ENCODE results near the gene SUCLG2. TPM values are rescaled to one million over a fixed set of nuclear protein-coding genes. Genes with fewer than 3 reads are reported as not detected.
A peak's percentile ranks its signal among the peaks of the same experiment; 100 is the strongest.

SUCLG2 gene
- total RNA-seq, 1 experiment from 2014 or later = 22.3 TPM

GRCh38 chr3:67593761-67594234 lies 60.6 kb downstream of the SUCLG2 start:
- Histone ChIP-seq H3K9ac (ENCODE audit: low read length) (no peak overlapping the region), H3K36me3 (ENCODE audit: low read depth, low read length) (no peaks in the 10 kb centered on the region), H3K27me3 (ENCODE audit: low read length) (no peaks in the 10 kb centered on the region), H4K20me1 (ENCODE audit: low read length) (no peaks in the 10 kb centered on the region), H3K4me3 (ENCODE audit: low read length) (no peak overlapping the region), H3F3A (ENCODE audit: low read length, unreplicated experiment) (no peaks in the 10 kb centered on the region), H3K4me1 (ENCODE audit: insufficient read depth, low read length) (no peaks in the 10 kb centered on the region), H3K27ac (ENCODE audit: low read length) (no peak overlapping the region), H3K9me3 (ENCODE audit: low read length) (no peaks in the 10 kb centered on the region), H3K79me2 (ENCODE audit: low read length) (no peaks in the 10 kb centered on the region), H2AFZ (ENCODE audit: low read length) (no peak overlapping the region), H3K9me2 (replicated peaks; ENCODE audit: low read length) (no peaks in the 10 kb centered on the region), H3K4me2 (ENCODE audit: low read length) (no peak overlapping the region)
- ChIA-PET CTCF (no interaction called here), POLR2A (ENCODE audit: unreplicated experiment) (no interaction called here)
- intact Hi-C loops (cut with micrococcal nuclease) = no loop called here
- no TSS peak for BruUV-seq (replicated peaks)
- DNase-seq = peak; percentile 32
- TF ChIP-seq CTCF (conservative IDR thresholded peaks at IDR 0.05; ENCODE audit: low read depth, low read length) (peak; percentile 51), EZH2 (IDR thresholded peaks at IDR 0.05; ENCODE audit: low read length, unreplicated experiment) (no peak), EZH2phosphoT487 (IDR thresholded peaks at IDR 0.05; ENCODE audit: borderline replicate concordance, low read length) (no peak)
- peak; percentile 18; the same call in 1 of the 2 replicates for ATAC-seq

DNA sequence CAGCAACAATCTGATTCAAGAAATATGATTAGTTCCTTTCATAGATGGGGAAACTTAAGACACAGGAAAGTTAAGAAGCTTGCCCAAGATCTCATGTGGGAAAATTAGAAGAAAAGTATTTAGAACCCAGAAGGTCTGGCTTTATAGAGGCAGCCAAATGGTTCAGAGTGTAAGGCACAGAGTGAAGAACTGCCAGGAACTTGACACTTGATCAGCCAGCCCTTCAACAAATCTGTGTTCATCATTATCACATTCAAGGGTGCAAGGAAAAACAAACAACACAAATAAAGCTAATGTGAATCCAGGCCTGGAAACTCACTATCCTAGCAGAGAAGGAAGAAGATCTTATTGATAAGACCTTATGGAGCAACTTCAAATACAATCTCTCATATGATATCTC lies 62.4 kb downstream of the SUCLG2 start:
- no peaks in the 10 kb centered on the region for H3K9me2 ChIP-seq (replicated peaks; ENCODE audit: low read length)
- H3K4me1 ChIP-seq (ENCODE audit: insufficient read depth, low read length) = no peaks in the 10 kb centered on the region
- BruUV-seq (replicated peaks) = no TSS peak
- intact Hi-C loops (cut with micrococcal nuclease) = no loop called here
- no peak overlapping the region for H3K4me2 ChIP-seq (ENCODE audit: low read length)
- H3K9ac ChIP-seq (ENCODE audit: low read length) = no peak overlapping the region
- H2AFZ ChIP-seq (ENCODE audit: low read length) = no peak overlapping the region
- no peak for TF ChIP-seq EZH2 (IDR thresholded peaks at IDR 0.05; ENCODE audit: low read length, unreplicated experiment)
- no peak for TF ChIP-seq EZH2phosphoT487 (IDR thresholded peaks at IDR 0.05; ENCODE audit: borderline replicate concordance, low read length)
- no peak for TF ChIP-seq CTCF (conservative IDR thresholded peaks at IDR 0.05; ENCODE audit: low read depth, low read length)
- no peaks in the 10 kb centered on the region for H4K20me1 ChIP-seq (ENCODE audit: low read length)
- no peaks in the 10 kb centered on the region for H3F3A ChIP-seq (ENCODE audit: low read length, unreplicated experiment)
- H3K27ac ChIP-seq (ENCODE audit: low read length) = no peak overlapping the region
- no peaks in the 10 kb centered on the region for H3K79me2 ChIP-seq (ENCODE audit: low read length)
- ChIA-PET CTCF (no interaction called here), POLR2A (ENCODE audit: unreplicated experiment) (interaction anchor here (0.7 kb wide), 1 partner anchor 11 kb away, joined by 3 read pairs; no protein-coding TSS in a partner anchor)
- DNase-seq = no peak
- no peaks in the 10 kb centered on the region for H3K9me3 ChIP-seq (ENCODE audit: low read length)
- no peak overlapping the region for H3K4me3 ChIP-seq (ENCODE audit: low read length)
- ATAC-seq = no peak
- H3K36me3 ChIP-seq (ENCODE audit: low read depth, low read length) = no peaks in the 10 kb centered on the region
- no peaks in the 10 kb centered on the region for H3K27me3 ChIP-seq (ENCODE audit: low read length)

DNA sequence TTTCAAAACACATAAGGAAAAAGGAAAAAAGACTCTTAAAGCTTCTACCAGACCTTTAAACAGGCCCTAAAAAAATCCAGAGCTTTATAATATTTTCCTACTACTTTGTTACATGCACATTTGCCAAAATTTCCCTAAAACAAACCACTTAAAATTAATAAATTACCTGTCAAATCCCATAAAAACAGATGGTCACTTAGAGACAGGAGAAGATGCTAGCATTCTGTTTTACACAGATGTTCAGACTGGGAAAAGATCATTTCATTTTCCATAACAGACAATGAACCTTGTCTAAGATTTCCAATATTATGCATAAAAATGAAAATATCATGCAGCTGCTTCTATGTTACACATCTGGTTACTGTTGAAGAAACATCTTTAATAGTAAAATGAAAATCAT lies 66.6 kb downstream of the SUCLG2 start:
- POLR2A ChIA-PET (ENCODE audit: unreplicated experiment) = no interaction called here
- Histone ChIP-seq H3K4me1 (ENCODE audit: insufficient read depth, low read length) (no peaks in the 10 kb centered on the region), H4K20me1 (ENCODE audit: low read length) (no peaks in the 10 kb centered on the region), H3K79me2 (ENCODE audit: low read length) (no peaks in the 10 kb centered on the region), H3K9me2 (replicated peaks; ENCODE audit: low read length) (no peaks in the 10 kb centered on the region), H3K4me3 (ENCODE audit: low read length) (no peak overlapping the region), H3K27ac (ENCODE audit: low read length) (no peak overlapping the region), H3K27me3 (ENCODE audit: low read length) (no peaks in the 10 kb centered on the region), H2AFZ (ENCODE audit: low read length) (no peak overlapping the region), H3F3A (ENCODE audit: low read length, unreplicated experiment) (no peaks in the 10 kb centered on the region), H3K9ac (ENCODE audit: low read length) (no peak overlapping the region), H3K36me3 (ENCODE audit: low read depth, low read length) (no peaks in the 10 kb centered on the region), H3K4me2 (ENCODE audit: low read length) (no peak overlapping the region), H3K9me3 (ENCODE audit: low read length) (no peaks in the 10 kb centered on the region)
- ATAC-seq = no peak
- TF ChIP-seq CTCF (conservative IDR thresholded peaks at IDR 0.05; ENCODE audit: low read depth, low read length) (no peak), EZH2phosphoT487 (IDR thresholded peaks at IDR 0.05; ENCODE audit: borderline replicate concordance, low read length) (no peak), EZH2 (IDR thresholded peaks at IDR 0.05; ENCODE audit: low read length, unreplicated experiment) (no peak)
- CTCF ChIA-PET = no interaction called here
- DNase-seq = no peak
- no TSS peak for BruUV-seq (replicated peaks)
- intact Hi-C loops (cut with micrococcal nuclease) = no loop called here
